LNCAP (cell line): ENCODE data around the gene CDH4.

Experiments used
- TF ChIP-seq, protein P1 (sequence below): fragments of 450-650 bp; IDR thresholded peaks from 2 replicates; pipeline ENCODE4 v1.5.1; 2017; ENCODE audit warnings: mild to moderate bottlenecking

Gene CDH4

DNA sequence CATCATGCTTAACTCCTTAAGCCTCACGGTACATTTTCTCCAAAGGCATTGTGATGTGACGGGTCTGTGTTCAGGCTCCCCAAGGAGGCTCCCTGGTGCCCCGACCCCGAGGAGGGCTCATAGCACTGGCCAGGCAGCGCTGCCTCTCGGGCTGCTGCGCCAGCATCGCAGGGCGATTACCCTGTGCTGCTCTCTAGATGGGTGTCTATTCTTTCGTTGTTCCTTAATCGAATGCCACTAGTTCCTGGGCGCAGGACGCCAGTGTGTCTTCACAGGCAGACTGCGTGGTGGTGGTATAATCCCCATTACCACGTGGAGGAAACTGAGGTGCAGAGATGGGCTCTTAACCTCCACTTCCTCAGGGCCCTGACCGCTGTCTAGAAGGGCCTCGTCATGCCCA is 267.4 kb downstream of the CDH4 start:
- TF ChIP-seq, protein P1, sequence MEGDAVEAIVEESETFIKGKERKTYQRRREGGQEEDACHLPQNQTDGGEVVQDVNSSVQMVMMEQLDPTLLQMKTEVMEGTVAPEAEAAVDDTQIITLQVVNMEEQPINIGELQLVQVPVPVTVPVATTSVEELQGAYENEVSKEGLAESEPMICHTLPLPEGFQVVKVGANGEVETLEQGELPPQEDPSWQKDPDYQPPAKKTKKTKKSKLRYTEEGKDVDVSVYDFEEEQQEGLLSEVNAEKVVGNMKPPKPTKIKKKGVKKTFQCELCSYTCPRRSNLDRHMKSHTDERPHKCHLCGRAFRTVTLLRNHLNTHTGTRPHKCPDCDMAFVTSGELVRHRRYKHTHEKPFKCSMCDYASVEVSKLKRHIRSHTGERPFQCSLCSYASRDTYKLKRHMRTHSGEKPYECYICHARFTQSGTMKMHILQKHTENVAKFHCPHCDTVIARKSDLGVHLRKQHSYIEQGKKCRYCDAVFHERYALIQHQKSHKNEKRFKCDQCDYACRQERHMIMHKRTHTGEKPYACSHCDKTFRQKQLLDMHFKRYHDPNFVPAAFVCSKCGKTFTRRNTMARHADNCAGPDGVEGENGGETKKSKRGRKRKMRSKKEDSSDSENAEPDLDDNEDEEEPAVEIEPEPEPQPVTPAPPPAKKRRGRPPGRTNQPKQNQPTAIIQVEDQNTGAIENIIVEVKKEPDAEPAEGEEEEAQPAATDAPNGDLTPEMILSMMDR, result no peak

DNA sequence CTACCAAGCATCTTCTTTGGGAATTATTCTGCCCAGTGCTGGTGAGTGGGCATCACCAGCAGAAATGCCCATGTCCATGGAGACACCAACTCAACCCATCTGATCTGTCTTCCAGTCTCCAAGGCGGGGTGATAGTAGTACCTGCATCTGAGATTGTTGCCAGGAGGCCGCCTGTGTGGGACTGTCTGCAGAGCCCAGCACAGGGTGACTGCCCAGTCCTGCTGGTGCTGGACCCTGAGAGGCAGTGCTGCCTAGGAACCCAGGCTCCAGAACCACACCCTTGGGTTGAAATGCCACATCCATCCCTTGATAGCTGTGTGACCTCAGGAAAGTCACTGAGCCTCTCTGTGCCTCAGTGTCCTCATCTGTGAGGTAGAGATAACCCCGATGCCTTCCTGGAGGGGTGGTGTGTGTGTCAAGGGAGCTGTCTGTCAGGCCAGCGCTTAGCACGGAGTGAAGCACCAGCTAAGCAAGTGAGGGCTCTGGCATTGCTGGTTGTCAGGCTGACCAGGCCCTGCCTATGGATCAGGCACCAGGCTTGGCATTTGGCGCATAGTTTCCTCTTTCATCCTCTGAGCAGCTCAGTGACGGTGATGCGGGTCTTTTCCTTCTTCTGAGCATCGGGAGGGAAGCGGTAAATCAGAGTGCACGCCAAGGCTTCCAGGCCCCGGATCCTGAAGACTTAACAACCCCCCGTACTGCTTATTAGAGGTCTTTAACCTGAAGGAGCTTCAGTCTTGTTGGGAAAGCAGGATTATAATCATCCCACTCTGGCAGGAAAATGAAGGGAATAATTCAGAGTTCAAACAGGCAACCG is 268.2 kb downstream of the CDH4 start:
- TF ChIP-seq, protein P1, result no peak

DNA sequence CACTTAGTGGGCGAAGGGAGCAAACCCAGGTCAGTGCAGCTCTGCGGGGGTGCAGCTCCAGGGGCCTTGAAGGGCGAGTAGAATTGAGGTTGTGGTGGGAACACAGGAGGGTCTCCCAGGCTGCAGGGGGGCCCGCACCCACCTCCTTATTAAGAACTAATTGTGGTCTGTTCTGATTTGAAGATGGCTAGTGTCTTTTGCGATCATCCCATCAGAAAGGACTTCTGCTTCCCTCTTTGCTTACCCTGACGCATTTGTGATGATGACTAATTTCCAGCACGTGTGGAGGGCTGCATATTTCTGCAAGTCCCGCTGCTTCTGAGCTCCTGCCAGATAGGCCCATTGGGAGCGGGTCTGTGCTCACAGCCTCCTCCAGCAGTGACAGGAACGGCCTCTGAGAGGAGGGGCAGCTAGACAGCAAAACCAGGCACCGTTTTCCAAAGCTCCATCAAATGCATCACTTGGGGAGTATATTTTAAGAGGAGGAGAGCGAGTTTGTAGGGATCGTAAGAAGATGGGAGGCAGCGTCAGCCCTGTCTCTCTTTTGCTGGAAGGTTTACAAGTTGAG is 268.9 kb downstream of the CDH4 start:
- TF ChIP-seq, protein P1, result no peak

DNA sequence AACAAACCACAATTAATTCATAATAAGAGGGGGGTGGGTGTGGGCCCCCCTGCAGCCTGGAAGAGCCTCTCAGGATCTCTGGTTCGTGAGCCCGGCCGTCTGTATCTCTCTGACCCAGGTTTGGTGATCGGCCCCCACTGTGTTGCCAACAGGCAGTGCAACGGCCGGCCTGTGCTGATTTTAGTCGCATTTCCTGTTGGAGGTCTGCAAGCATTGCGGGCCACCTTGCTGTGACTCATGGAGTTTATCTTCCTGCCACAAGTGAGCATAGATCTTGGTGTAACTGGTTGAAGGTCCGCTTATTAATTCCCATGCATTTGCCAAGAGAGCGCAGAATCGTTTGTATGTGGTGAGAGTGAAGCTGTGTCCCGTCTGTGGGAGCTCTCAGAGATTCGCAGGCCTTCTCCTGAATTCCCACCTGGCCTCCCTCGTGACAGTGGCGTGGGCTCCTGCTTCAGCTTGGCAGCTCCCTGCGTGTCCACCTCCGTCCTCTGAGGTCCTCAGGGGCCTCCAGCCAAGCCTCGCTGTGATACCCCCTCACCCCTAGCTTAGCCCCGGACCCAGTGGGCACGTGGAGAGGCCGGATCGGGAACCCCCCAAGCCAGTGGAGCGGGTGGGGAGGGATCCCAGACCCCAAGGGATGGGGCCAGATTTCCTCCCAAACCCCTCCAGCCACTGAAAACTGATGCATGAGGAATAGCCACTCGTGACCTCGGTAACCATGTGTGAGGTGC is 269.8 kb downstream of the CDH4 start:
- TF ChIP-seq, protein P1, result no peak

DNA sequence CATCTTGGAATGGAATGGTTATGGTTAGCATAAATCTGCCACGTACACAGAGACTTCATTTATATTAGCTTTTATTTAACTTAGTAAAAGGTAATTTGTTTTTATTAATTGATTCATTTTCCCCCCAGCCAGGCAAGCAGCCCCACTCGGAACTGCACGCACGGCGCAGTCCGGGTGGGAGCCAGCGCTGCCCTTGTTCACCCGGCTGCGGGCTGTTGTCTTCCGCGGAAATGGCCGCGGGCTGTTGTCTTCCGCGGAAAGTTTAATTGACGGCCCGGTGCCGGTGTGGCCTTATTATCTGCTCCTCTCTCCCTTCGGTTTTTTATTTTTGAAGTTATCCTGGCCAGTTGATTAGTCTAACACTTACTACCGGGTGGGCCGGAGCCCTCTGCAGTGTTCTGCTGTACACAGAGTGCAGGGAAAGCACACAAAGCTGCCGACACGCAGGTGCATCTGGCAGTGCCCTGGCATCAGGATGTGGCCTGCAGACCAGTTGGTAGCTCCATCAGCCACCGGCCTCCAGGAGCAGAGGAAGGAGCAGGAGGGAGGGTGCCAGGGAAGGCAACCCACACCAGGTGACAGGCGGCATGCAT is 270.5 kb downstream of the CDH4 start:
- TF ChIP-seq, protein P1, result no peak

DNA sequence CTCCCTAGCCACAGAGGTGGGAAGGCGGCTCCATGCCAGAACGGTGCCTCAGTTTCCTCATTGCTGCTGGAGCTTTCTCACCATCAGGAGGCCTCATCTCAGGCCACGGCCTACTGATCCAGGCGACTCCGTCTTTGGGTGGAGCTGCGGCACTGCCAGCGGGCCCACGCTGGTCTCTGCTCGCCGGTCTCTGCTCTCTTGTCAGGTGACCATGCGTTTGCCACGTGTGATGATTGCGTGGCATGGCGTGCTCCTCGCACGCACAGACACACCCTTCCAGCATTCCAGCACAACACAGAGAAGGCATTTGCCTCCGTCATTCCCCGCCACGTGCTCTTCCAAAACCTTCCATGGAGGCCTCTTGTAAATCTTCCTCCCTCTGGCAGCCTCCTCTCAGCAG is 271.1 kb downstream of the CDH4 start:
- TF ChIP-seq, protein P1, result no peak

DNA sequence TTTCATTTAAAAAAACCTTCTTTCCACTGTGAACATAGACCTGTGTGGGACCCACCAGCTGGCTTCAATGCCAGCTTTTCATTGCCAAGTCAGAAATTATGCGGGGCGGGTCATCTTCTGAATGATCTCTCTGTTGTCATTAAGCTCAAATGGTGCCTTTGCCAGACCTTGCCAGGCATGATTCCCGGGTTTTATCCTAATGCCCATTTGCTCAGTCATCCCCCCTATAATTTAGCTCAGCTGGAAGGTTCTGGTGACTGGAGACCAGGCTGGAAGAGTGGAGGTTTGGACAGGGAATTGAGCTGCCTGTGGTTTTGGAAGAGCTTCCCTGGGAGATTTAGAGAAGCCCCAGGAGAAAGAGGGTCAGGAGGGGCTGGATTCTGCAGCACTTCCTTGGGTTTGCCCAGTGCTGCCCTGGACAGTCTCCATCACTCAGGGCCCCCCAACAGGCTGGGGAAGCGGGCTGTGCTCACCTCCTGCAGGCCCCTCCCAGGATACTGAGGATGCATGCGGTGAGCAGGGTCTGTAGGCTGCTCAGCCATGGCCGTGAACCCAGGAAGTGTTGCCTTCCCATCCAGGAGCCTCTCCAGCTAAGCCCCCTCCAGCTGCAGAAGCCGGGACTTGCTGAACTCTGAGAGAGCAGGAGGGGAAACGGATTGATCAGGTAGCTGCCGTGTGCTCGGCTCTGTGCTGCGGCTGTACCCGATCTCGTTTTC is 273.0 kb downstream of the CDH4 start:
- TF ChIP-seq, protein P1, result no peak
